Measurements from ENCODE around the gene OS9. TPM values are rescaled to one million over a fixed set of nuclear protein-coding genes. Genes with fewer than 3 reads are reported as not detected.

Gene OS9
- total RNA-seq, 4 donors from 2014 or later, result 120 to 390 (median 277) TPM

DNA sequence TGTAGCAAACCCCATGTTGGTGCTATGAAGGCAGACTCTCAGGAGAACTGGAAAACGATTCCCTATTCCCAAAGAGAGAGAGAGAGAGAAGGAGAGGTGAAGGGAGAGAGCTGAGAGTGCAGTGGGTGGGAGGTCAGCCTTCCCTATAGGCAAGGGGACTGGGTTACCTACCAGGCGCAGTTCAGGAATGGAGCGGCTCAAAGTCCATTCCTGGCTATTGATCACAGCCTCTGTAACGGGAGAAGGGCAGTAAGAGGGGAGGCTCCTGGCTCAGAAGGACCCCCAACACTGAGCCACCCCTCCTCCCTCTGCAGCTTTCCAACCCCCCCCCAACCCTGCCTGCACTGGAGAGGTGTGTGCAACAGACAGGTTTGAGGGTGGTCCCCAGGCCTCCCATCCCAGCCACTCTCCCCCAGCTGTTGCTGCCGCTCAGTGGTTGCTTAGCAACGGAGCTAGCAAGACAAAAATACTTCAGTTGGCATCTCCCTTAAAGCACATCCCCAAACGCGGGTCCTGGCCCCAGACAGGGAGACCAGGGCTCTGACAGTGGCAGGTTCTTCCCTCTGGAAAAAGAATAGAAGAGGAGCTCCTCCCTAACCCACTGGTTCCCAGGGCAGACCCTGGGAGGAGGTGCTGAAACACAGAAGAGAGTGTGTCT lies 41.4 kb downstream of the OS9 start:
- TF ChIP-seq CTCF (IDR thresholded peaks at IDR 0.05; ENCODE audit: low read depth), result no peak

GRCh38 chr12:57735952-57736740 lies 42.2 kb downstream of the OS9 start:
- TF ChIP-seq CTCF (IDR thresholded peaks at IDR 0.05; ENCODE audit: low read depth), result no peak

GRCh38 chr12:57736741-57737466 lies 43.0 kb downstream of the OS9 start:
- TF ChIP-seq CTCF (IDR thresholded peaks at IDR 0.05; ENCODE audit: low read depth), result no peak

DNA sequence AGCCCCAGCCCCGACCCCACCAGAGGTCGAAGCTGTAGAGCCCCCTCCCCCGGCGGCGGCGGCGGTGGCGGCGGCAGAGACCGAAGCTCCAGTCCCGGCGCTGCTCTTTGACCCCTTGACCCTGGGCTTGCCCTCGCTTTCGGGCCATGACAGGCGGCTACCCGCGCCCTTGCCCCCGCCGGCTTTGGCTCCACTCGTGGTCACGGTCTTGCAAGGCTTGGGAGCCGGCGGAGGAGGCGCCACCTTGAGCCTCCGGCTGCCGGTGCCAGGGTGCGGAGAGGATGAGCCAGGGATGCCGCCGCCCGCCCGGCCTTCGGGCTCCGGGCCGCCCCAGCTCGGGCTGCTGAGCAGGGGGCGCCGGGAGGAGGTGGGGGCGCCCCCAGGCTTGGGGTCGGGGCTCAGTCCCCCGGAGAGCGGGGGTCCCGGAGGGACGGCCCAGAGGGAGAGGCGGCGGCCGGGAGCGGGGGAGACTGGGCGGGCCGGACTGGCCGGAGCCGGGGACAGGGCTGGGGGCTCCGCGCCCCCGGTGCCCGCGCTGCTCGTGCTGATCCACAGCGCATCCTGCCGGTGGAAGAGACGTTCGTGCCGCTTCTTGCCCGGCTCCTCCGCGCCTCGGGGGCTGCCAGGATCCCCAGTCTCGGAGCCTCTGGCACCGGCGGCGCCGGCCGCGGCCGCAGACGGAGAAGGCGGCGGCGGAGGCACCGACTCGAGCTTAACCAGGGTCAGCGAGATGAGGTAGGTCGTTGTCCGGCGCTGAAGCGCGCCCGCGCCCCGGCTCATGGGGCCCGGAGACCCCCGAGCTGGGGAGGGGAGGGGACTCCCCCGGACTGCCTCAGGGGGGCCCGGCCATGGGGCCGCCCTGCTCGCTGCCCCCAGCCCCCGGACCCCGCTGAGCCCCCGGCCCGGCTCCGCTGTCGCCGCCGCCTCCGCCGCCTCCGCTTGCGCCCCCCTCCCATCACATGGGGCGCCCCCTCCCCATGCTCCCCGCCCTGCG lies 43.8 kb downstream of the OS9 start:
- TF ChIP-seq CTCF (IDR thresholded peaks at IDR 0.05; ENCODE audit: low read depth), result no peak

GRCh38 chr12:57738661-57739237 lies 44.8 kb downstream of the OS9 start, which contains the start of gene AGAP2:
AGAP2 (minus strand) TSS chr12:57738742; CDS start chr12:57738246, 496 bp downstream.
- TF ChIP-seq CTCF (IDR thresholded peaks at IDR 0.05; ENCODE audit: low read depth), result no peak

GRCh38 chr12:57739387-57739786 lies 45.5 kb downstream of the OS9 start:
- no peak for TF ChIP-seq CTCF (IDR thresholded peaks at IDR 0.05; ENCODE audit: low read depth)
